Fibroblast of lung (primary cell): Measurements from ENCODE around the gene PTPRM. TPM values are rescaled to one million over a fixed set of nuclear protein-coding genes. Genes with fewer than 3 reads are reported as not detected.

Source experiments
- DNase-seq, 2 donors: peaks; one replicate each; pipeline versions ENCODE4 v3.0.0 to v3.0.0-alpha.2; 2010; ENCODE audit warnings: low read depth in 2 of 2
- H2AFZ ChIP-seq: 2 replicates; pipeline ENCODE4 v1.5.1; 2012; ENCODE audit warnings: low read length, control low read depth, inconsistent platforms
- H3K27ac ChIP-seq: 2 replicates; pipeline ENCODE4 v1.5.1; 2011; ENCODE audit warnings: low read length, control low read depth; ENCODE audit not compliant: insufficient read depth
- H3K27me3 ChIP-seq: 2 replicates; pipeline ENCODE4 v1.5.1; 2011; ENCODE audit warnings: mild to moderate bottlenecking, low read length; ENCODE audit not compliant: control insufficient read depth, insufficient read depth
- H3K36me3 ChIP-seq: 2 replicates; pipeline ENCODE4 v1.5.1; 2011; ENCODE audit warnings: low read length; ENCODE audit not compliant: control insufficient read depth, insufficient read depth
- H3K4me1 ChIP-seq: 2 replicates; pipeline ENCODE4 v1.5.1; 2011; ENCODE audit warnings: low read length; ENCODE audit not compliant: control insufficient read depth, insufficient read depth; ENCODE audit errors: extremely low read depth
- H3K4me2 ChIP-seq: 2 replicates; pipeline ENCODE4 v1.5.1; 2011; ENCODE audit warnings: low read length, control low read depth; ENCODE audit not compliant: insufficient read depth; ENCODE audit errors: extremely low read depth
- H3K4me3 ChIP-seq, 4 experiments: fragments of 200-600 bp in 1 of 4; sonication (generic) in 1 of 4; replicated peaks in 1 of 4; 2 replicates each; pipeline ENCODE4 v1.5.1; 2011 to 2016; ENCODE audit warnings: low read length in 4 of 4, low read depth in 3 of 4, mild to moderate bottlenecking in 3 of 4, control low read depth in 2 of 4, inconsistent platforms in 1 of 4, mixed read lengths in 1 of 4; ENCODE audit not compliant: insufficient read depth in 1 of 4; ENCODE audit errors: control extremely low read depth in 1 of 4
- H3K79me2 ChIP-seq: 2 replicates; pipeline ENCODE4 v1.5.1; 2012; ENCODE audit warnings: mild to moderate bottlenecking, low read length, inconsistent platforms; ENCODE audit not compliant: control insufficient read depth, insufficient read depth
- H3K9ac ChIP-seq: 2 replicates; pipeline ENCODE4 v1.5.1; 2011; ENCODE audit warnings: mild to moderate bottlenecking, low read length, control low read depth; ENCODE audit not compliant: insufficient read depth
- H3K9me3 ChIP-seq: 2 replicates; pipeline ENCODE4 v1.5.1; 2012; ENCODE audit warnings: low read depth, low read length; ENCODE audit not compliant: control insufficient read depth, insufficient read depth
- H4K20me1 ChIP-seq: 2 replicates; pipeline ENCODE4 v1.5.1; 2011; ENCODE audit warnings: low read length; ENCODE audit not compliant: control insufficient read depth, insufficient read depth; ENCODE audit errors: extremely low read depth
- EZH2 ChIP-seq: IDR thresholded peaks from 2 replicates; pipeline ENCODE4 v1.5.1; 2012; ENCODE audit warnings: low read length, control low read depth, mild to moderate bottlenecking; ENCODE audit errors: missing control alignments
- polyA plus RNA-seq, 2 donors: library from polyadenylated mRNA; depleted of rRNA in 1 of 2; stranded (reverse) in 1 of 2; unstranded in 1 of 2; fragments of >200 nt; gene quantifications; 2 replicates each; pipeline ENCODE4 v1.2.1, GENCODE V29; 2011 to 2012; ENCODE audit warnings: missing spikeins in 1 of 2
- total RNA-seq: library from RNA; depleted of rRNA; stranded (reverse); fragments of >200 nt; gene quantifications from 2 replicates; pipeline ENCODE4 v1.2.1, GENCODE V29; 2014
- TF ChIP-seq, protein P1 (sequence below), 2 donors: IDR thresholded peaks in 1 of 2; conservative IDR thresholded peaks in 1 of 2; 1 replicate in 1 of 2; 2 replicates in 1 of 2; pipeline ENCODE4 v1.5.1; 2011 to 2012; ENCODE audit warnings: low read length in 2 of 2, control low read depth in 1 of 2, inconsistent platforms in 1 of 2, low read depth in 1 of 2, mild to moderate bottlenecking in 1 of 2

Gene PTPRM
- total and polyA plus RNA-seq, 2 donors (not counting 1 experiment from before 2014, with no cell fraction given), result 86.6 to 87.0 TPM

DNA sequence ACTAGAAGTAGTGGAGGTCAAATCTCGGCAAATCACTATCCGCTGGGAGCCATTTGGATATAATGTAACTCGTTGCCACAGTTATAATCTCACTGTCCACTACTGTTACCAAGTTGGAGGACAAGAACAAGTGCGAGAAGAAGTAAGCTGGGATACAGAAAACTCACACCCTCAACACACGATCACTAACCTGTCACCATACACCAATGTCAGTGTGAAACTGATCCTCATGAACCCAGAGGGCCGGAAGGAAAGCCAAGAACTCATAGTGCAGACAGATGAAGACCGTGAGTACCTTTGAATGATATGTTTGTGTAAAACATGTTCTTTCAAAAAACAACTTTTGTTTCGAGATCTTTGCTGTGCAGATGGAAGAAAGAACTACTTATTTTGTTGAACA, 502.6 kb downstream of the PTPRM start:
- H3K36me3 ChIP-seq, result no peaks in the 10 kb centered on the region
- H3K27me3 ChIP-seq, result no peaks in the 10 kb centered on the region
- H3K79me2 ChIP-seq, result no peaks in the 10 kb centered on the region
- H3K4me3 ChIP-seq, result no peak overlapping the region
- H3K4me2 ChIP-seq, result no peak overlapping the region
- no peaks in the 10 kb centered on the region for H3K4me1 ChIP-seq
- no peaks in the 10 kb centered on the region for H3K9me3 ChIP-seq
- no peak overlapping the region for H3K9ac ChIP-seq
- H2AFZ ChIP-seq, result no peak overlapping the region
- no peak overlapping the region for H3K27ac ChIP-seq
- no peak for DNase-seq
- no peak for TF ChIP-seq EZH2
- TF ChIP-seq, protein P1, sequence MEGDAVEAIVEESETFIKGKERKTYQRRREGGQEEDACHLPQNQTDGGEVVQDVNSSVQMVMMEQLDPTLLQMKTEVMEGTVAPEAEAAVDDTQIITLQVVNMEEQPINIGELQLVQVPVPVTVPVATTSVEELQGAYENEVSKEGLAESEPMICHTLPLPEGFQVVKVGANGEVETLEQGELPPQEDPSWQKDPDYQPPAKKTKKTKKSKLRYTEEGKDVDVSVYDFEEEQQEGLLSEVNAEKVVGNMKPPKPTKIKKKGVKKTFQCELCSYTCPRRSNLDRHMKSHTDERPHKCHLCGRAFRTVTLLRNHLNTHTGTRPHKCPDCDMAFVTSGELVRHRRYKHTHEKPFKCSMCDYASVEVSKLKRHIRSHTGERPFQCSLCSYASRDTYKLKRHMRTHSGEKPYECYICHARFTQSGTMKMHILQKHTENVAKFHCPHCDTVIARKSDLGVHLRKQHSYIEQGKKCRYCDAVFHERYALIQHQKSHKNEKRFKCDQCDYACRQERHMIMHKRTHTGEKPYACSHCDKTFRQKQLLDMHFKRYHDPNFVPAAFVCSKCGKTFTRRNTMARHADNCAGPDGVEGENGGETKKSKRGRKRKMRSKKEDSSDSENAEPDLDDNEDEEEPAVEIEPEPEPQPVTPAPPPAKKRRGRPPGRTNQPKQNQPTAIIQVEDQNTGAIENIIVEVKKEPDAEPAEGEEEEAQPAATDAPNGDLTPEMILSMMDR (conservative IDR thresholded peaks at IDR 0.05 in 1 of 2, IDR thresholded peaks at IDR 0.05 in 1 of 2; ENCODE audit: low read depth in 1 of 2, low read length in 2 of 2), result no peak
- H4K20me1 ChIP-seq, result no peaks in the 10 kb centered on the region

DNA sequence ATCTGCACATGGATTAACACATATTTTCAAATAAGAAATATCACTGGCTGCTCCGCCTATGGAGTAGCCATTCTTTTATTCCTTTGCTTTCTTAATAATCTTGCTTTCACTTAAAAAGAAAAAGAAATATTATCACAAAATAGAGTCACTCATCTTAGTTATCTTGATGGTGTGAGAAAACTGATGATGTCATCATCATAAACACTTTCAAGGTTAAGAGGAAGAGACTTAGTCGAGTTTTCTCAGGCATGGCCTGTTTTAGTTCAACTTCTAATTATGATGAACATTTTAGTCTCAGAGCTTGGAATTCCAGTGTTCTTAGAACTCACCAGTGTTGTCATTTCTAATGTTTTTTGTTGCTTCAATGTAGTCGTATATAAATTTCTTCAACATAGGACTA, 506.1 kb downstream of the PTPRM start:
- no peak for TF ChIP-seq EZH2
- TF ChIP-seq, protein P1 (conservative IDR thresholded peaks at IDR 0.05 in 1 of 2, IDR thresholded peaks at IDR 0.05 in 1 of 2; ENCODE audit: low read depth in 1 of 2, low read length in 2 of 2), result no peak
- H3K4me1 ChIP-seq, result no peaks in the 10 kb centered on the region
- H3K9me3 ChIP-seq, result no peaks in the 10 kb centered on the region
- H3K79me2 ChIP-seq, result no peaks in the 10 kb centered on the region
- no peak overlapping the region for H2AFZ ChIP-seq
- no peaks in the 10 kb centered on the region for H4K20me1 ChIP-seq
- H3K36me3 ChIP-seq, result no peaks in the 10 kb centered on the region
- H3K4me3 ChIP-seq, result no peak overlapping the region
- H3K9ac ChIP-seq, result no peak overlapping the region
- H3K4me2 ChIP-seq, result no peak overlapping the region
- DNase-seq, result no peak
- no peaks in the 10 kb centered on the region for H3K27me3 ChIP-seq
- H3K27ac ChIP-seq, result no peak overlapping the region

DNA sequence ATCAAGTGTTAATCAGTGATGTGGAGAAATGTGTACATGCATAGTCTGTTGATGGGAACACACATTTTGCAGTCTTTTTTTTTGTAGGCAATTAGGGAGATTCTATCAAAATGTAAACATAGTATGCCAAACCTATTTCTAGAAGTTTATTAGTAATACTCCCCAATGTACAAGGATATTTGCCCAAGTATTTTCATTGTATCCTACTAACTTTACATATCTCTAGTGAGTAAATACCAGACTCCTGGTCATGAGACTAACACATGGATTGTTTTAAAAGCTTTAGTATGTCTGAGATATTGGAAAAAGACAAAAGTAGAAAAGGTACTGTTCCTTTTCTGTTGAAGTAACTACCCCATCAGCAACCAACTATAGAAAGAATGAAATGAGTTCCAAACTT, 513.0 kb downstream of the PTPRM start:
- Histone ChIP-seq H3K27ac (no peak overlapping the region), H3K4me1 (no peaks in the 10 kb centered on the region), H3K9ac (no peak overlapping the region), H2AFZ (no peak overlapping the region), H3K4me3 (no peak overlapping the region), H3K36me3 (no peaks in the 10 kb centered on the region), H4K20me1 (no peaks in the 10 kb centered on the region), H3K27me3 (no peaks in the 10 kb centered on the region), H3K4me2 (no peak overlapping the region), H3K79me2 (no peaks in the 10 kb centered on the region), H3K9me3 (no peaks in the 10 kb centered on the region)
- no peak for TF ChIP-seq EZH2
- TF ChIP-seq, protein P1 (conservative IDR thresholded peaks at IDR 0.05 in 1 of 2, IDR thresholded peaks at IDR 0.05 in 1 of 2; ENCODE audit: low read depth in 1 of 2, low read length in 2 of 2), result no peak
- no peak for DNase-seq
